ENCODE results near the gene SLC12A7. TPM values are rescaled to one million over a fixed set of nuclear protein-coding genes. Genes with fewer than 3 reads are reported as not detected.
"Not testable (repeated sequence)": the region's sequence is repeated elsewhere in the genome, so short reads cannot be mapped to it uniquely, and the experiment has no call there.

SLC12A7 gene
- total RNA-seq, 2 experiments from 2014 or later = 12.6 to 13.6 TPM

DNA sequence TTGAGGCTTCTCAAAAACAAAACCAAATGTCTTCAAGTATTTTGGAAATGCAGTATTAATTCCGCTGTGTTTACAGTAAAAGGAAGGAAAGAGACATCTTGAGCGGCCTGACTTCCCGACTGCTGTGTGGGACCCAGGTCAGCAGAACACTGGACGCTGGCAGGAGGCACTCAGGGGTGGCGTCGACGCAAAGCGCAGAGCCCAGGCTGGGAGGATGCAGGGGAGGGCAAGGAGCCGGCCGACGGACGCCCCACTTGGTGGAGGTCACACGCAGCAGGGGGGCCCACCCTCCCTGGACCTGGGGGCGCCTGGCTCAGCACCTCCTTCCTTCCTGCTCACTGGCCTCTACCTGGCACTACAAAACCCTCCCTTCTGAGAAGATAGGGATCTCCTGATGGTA is 19.7 kb downstream of the SLC12A7 start:
- Mint-ChIP-seq H3K4me3 (no peak overlapping the region), H3K9me3 (no peaks in the 10 kb centered on the region), H3K27ac (no peak overlapping the region), H3K27me3 (ENCODE audit: low read depth) (no peaks in the 10 kb centered on the region), H3K4me1 (ENCODE audit: low read depth) (peaks cover 2% of the 10 kb centered on the region), H3K36me3 (ENCODE audit: low read depth) (no peaks in the 10 kb centered on the region)
- CTCF ChIA-PET = no interaction called here
- DNase-seq = no peak
- intact Hi-C loops (cut with micrococcal nuclease) = no loop called here

- CTCF ChIA-PET = no interaction called here
- no peaks in the 10 kb centered on the region for H3K27me3 Mint-ChIP-seq (ENCODE audit: low read depth)
- H3K4me1 Mint-ChIP-seq (ENCODE audit: low read depth) = no peaks in the 10 kb centered on the region
- H3K27ac Mint-ChIP-seq = no peak overlapping the region
- H3K9me3 Mint-ChIP-seq = no peaks in the 10 kb centered on the region
- DNase-seq = no peak
- intact Hi-C loops (cut with micrococcal nuclease) = no loop called here
- H3K4me3 Mint-ChIP-seq = no peak overlapping the region
- H3K36me3 Mint-ChIP-seq (ENCODE audit: low read depth) = no peaks in the 10 kb centered on the region
Measured at GRCh38 chr5:1091632-1092031, 20.2 kb downstream of the SLC12A7 start.

GRCh38 chr5:1090538-1090937 is 21.3 kb downstream of the SLC12A7 start:
- H3K27me3 Mint-ChIP-seq (ENCODE audit: low read depth) = no peaks in the 10 kb centered on the region
- H3K27ac Mint-ChIP-seq = no peak overlapping the region
- intact Hi-C loops (cut with micrococcal nuclease) = no loop called here
- H3K9me3 Mint-ChIP-seq = no peaks in the 10 kb centered on the region
- CTCF ChIA-PET = interaction anchor here (0.6 kb wide), 1 partner anchor 128 kb away, joined by 3 read pairs; no protein-coding TSS in a partner anchor
- no peak for DNase-seq
- peaks cover 2% of the 10 kb centered on the region for H3K36me3 Mint-ChIP-seq (ENCODE audit: low read depth)
- no peaks in the 10 kb centered on the region for H3K4me1 Mint-ChIP-seq (ENCODE audit: low read depth)
- no peak overlapping the region for H3K4me3 Mint-ChIP-seq

DNA sequence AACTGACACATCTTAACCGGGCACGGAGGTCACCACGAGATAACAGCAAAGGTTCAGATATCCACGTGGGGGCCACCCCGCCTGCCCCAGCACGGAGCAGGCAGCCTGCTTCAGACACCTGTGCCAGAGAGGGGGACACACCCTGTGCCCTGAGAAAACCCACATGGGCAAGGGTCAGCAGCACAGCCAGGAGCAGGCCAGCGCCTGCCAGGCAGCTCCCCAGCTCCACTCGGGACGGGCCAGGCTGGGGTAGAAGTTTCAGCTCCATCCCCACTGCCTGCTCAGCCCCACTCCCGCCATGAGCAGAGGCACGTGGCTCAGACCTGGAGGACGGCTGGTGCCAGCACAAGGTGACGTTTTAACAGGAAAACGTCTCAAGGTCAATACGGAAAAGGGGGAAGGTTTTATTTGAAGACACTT is 22.2 kb downstream of the SLC12A7 start:
- Mint-ChIP-seq H3K4me3 (no peak overlapping the region), H3K36me3 (ENCODE audit: low read depth) (peaks cover 2% of the 10 kb centered on the region), H3K27ac (no peak overlapping the region), H3K9me3 (no peaks in the 10 kb centered on the region), H3K4me1 (ENCODE audit: low read depth) (no peaks in the 10 kb centered on the region), H3K27me3 (ENCODE audit: low read depth) (no peaks in the 10 kb centered on the region)
- CTCF ChIA-PET = no interaction called here
- intact Hi-C loops (cut with micrococcal nuclease) = no loop called here
- no peak for DNase-seq

GRCh38 chr5:1089146-1089545 is 22.7 kb downstream of the SLC12A7 start:
- Mint-ChIP-seq H3K27ac (no peak overlapping the region), H3K4me1 (ENCODE audit: low read depth) (no peaks in the 10 kb centered on the region), H3K27me3 (ENCODE audit: low read depth) (no peaks in the 10 kb centered on the region), H3K36me3 (ENCODE audit: low read depth) (peaks cover 2% of the 10 kb centered on the region), H3K4me3 (no peak overlapping the region), H3K9me3 (no peaks in the 10 kb centered on the region)
- CTCF ChIA-PET = no interaction called here
- no peak for DNase-seq
- intact Hi-C loops (cut with micrococcal nuclease) = no loop called here

- Mint-ChIP-seq H3K36me3 (ENCODE audit: low read depth) (peaks cover 2% of the 10 kb centered on the region), H3K4me3 (no peak overlapping the region), H3K4me1 (ENCODE audit: low read depth) (no peaks in the 10 kb centered on the region), H3K27ac (no peak overlapping the region), H3K27me3 (ENCODE audit: low read depth) (no peaks in the 10 kb centered on the region), H3K9me3 (no peaks in the 10 kb centered on the region)
- intact Hi-C loops (cut with micrococcal nuclease) = no loop called here
- DNase-seq = no peak
- CTCF ChIA-PET = no interaction called here
Measured at GRCh38 chr5:1088726-1089125, 23.1 kb downstream of the SLC12A7 start.

DNA sequence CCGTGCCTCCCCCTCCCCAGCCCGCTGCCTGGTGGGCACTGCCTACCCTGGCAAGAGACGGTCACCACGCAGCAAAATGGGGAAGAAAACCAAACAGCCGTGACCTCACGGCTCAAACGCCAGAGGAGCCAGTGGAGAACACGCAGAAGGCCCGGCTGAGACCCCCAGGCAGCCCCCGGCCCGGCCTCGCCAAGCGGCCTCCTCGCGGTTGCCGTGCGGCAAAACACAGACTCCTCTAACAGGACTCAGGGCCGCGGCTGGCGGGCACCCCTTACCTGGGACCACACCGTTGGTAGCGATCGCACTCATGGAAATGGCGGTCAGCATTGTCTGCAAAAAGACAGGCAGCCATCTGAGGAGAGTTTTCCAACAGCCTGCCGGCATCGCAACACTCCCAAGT is 23.8 kb downstream of the SLC12A7 start:
- no peak for DNase-seq
- intact Hi-C loops (cut with micrococcal nuclease) = no loop called here
- H3K27me3 Mint-ChIP-seq (ENCODE audit: low read depth) = no peaks in the 10 kb centered on the region
- no peaks in the 10 kb centered on the region for H3K4me1 Mint-ChIP-seq (ENCODE audit: low read depth)
- no peaks in the 10 kb centered on the region for H3K9me3 Mint-ChIP-seq
- CTCF ChIA-PET = no interaction called here
- no peak overlapping the region for H3K27ac Mint-ChIP-seq
- no peak overlapping the region for H3K4me3 Mint-ChIP-seq
- peaks cover 5% of the 10 kb centered on the region for H3K36me3 Mint-ChIP-seq (ENCODE audit: low read depth)

DNA sequence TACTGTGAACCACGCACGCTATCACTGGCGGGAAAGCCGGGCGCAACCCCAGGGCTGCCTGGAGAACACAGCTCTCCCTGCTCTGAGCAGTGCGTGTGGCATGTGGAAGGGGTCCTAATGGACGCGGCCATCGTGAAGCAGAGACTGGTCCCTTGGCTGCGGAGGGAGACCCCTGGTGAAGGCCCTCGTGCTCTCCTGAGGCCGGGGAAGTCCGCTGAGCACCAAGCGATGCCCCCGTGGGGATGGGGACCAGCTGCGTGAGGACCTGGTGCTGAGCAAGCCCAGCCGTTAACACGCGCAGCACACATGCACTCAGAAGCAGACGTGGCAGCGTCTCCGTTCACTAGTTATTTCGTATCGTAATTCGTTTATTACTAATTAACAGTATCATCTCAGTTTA is 24.4 kb downstream of the SLC12A7 start:
- CTCF ChIA-PET = no interaction called here
- no peak overlapping the region for H3K4me3 Mint-ChIP-seq
- H3K36me3 Mint-ChIP-seq (ENCODE audit: low read depth) = peaks cover 5% of the 10 kb centered on the region
- no peaks in the 10 kb centered on the region for H3K9me3 Mint-ChIP-seq
- no peak for DNase-seq
- intact Hi-C loops (cut with micrococcal nuclease) = no loop called here
- no peaks in the 10 kb centered on the region for H3K27me3 Mint-ChIP-seq (ENCODE audit: low read depth)
- H3K27ac Mint-ChIP-seq = no peak overlapping the region
- H3K4me1 Mint-ChIP-seq (ENCODE audit: low read depth) = no peaks in the 10 kb centered on the region

- CTCF ChIA-PET = no interaction called here
- Mint-ChIP-seq H3K4me3 (no peak overlapping the region), H3K27me3 (ENCODE audit: low read depth) (no peaks in the 10 kb centered on the region), H3K9me3 (no peaks in the 10 kb centered on the region), H3K27ac (no peak overlapping the region), H3K4me1 (ENCODE audit: low read depth) (no peaks in the 10 kb centered on the region), H3K36me3 (ENCODE audit: low read depth) (peaks cover 5% of the 10 kb centered on the region)
- no peak for DNase-seq
- intact Hi-C loops (cut with micrococcal nuclease) = no loop called here
Measured at GRCh38 chr5:1086871-1087270, 25.0 kb downstream of the SLC12A7 start.

DNA sequence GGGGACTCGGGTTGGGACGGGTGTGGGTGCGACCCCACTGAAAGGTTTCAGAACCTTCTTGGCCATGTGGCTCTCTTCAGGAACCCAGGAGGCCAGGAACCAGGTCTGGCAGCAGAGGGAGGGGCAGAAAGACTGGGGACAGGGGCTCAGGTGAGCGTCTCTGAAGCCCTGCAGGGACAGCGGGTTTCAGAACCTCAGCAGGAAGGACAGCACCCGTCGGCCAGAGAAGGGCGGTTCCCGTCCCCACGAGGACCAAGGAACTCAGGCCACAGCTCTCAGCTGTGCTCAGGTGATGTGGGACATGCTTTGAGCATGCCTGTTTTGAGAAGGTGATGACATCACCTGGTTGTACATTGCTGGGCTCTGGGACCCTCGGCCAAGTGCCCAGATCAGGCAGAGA is 25.7 kb downstream of the SLC12A7 start:
- no peaks in the 10 kb centered on the region for H3K9me3 Mint-ChIP-seq
- intact Hi-C loops (cut with micrococcal nuclease) = no loop called here
- H3K27ac Mint-ChIP-seq = no peak overlapping the region
- H3K36me3 Mint-ChIP-seq (ENCODE audit: low read depth) = peaks cover 6% of the 10 kb centered on the region
- H3K4me3 Mint-ChIP-seq = no peak overlapping the region
- no peak for DNase-seq
- CTCF ChIA-PET = interaction anchor here (0.6 kb wide), 1 partner anchor 151 kb away, joined by 3 read pairs; no protein-coding TSS in a partner anchor
- H3K27me3 Mint-ChIP-seq (ENCODE audit: low read depth) = no peaks in the 10 kb centered on the region
- H3K4me1 Mint-ChIP-seq (ENCODE audit: low read depth) = no peaks in the 10 kb centered on the region

- intact Hi-C loops (cut with micrococcal nuclease) = no loop called here
- no peak for DNase-seq
- H3K27ac Mint-ChIP-seq = no peak overlapping the region
- no peak overlapping the region for H3K4me3 Mint-ChIP-seq
- H3K4me1 Mint-ChIP-seq (ENCODE audit: low read depth) = no peaks in the 10 kb centered on the region
- CTCF ChIA-PET = no interaction called here
- no peaks in the 10 kb centered on the region for H3K9me3 Mint-ChIP-seq
- H3K36me3 Mint-ChIP-seq (ENCODE audit: low read depth) = peaks cover 10% of the 10 kb centered on the region
- no peaks in the 10 kb centered on the region for H3K27me3 Mint-ChIP-seq (ENCODE audit: low read depth)
Measured at GRCh38 chr5:1085391-1085790, 26.5 kb downstream of the SLC12A7 start.

DNA sequence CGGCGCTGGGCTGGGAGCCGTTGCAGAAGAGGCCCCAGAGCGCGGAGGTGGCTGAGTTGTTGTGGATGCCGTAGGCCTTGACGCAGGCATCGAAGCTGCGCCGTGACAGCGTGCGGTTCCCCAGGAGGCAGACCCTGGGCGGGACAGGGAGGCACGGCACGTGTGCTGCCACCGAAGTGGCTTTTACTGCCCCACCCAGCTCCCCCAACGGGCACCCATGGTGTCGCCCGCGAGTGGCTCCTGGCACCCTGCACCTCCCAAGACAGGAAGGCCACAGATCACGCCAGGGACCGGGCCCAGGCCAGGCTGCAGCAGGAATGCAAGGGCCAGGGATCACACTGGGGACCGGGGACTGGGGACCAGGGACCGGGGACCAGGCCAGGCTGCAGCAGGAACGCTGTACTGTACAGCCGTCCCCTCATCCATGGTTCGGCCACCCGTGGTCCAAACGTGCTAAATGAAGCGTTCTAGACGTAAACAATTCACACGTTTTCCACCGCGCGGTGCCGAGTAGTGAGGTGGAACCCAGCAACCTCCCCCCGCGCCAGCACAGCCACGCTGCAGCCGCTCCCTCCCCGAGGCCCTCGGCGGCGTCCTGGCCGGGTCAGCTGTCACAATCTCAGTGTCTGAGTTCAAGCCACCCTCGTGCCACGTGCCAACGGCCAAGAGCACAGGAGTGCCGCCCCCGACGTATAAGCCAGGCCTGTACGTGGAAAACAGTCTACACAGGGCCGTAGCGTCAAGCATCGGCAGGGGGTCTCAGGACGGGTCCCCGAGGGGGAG is 27.8 kb downstream of the SLC12A7 start:
- CTCF ChIA-PET = no interaction called here
- no peaks in the 10 kb centered on the region for H3K9me3 Mint-ChIP-seq
- H3K36me3 Mint-ChIP-seq (ENCODE audit: low read depth) = peaks cover 10% of the 10 kb centered on the region
- no peaks in the 10 kb centered on the region for H3K27me3 Mint-ChIP-seq (ENCODE audit: low read depth)
- no peak overlapping the region for H3K4me3 Mint-ChIP-seq
- intact Hi-C loops (cut with micrococcal nuclease) = no loop called here
- no peak overlapping the region for H3K27ac Mint-ChIP-seq
- DNase-seq = no peak
- H3K4me1 Mint-ChIP-seq (ENCODE audit: low read depth) = no peaks in the 10 kb centered on the region

GRCh38 chr5:1083026-1083425 is 28.8 kb downstream of the SLC12A7 start:
- H3K4me3 Mint-ChIP-seq; H3K9me3 Mint-ChIP-seq; H3K27me3 Mint-ChIP-seq (ENCODE audit: low read depth); DNase-seq; intact Hi-C loops (cut with micrococcal nuclease); CTCF ChIA-PET; H3K27ac Mint-ChIP-seq; H3K4me1 Mint-ChIP-seq (ENCODE audit: low read depth): not testable (repeated sequence)
- H3K36me3 Mint-ChIP-seq (ENCODE audit: low read depth) = peaks cover 13% of the 10 kb centered on the region
